IPS-NIHi7 (cell line): Measurements from ENCODE around the gene EIF1B.
"Not testable (repeated sequence)": the region's sequence is repeated elsewhere in the genome, so short reads cannot be mapped to it uniquely, and the experiment has no call there.

Experiments used
- DNase-seq: peaks from one replicate; pipeline ENCODE4 v3.0.0; 2012; ENCODE audit warnings: mixed read lengths; ENCODE audit errors: extremely low spot score

Gene EIF1B

GRCh38 chr3:40309418-40309924 lies at the start of gene EIF1B:
TSS of gene EIF1B (plus strand) at chr3:40309707. CDS start at chr3:40309942, 235 bp downstream.
- peak; percentile 96 for DNase-seq

- no peak for DNase-seq
These were observed 47.2 kb upstream of the EIF1B start for GRCh38 chr3:40262331-40262730.

- DNase-seq, result no peak
These were observed 45.1 kb upstream of the EIF1B start for GRCh38 chr3:40264451-40264850.

- no peak for DNase-seq
These were observed 44.3 kb upstream of the EIF1B start for GRCh38 chr3:40265181-40265580.

GRCh38 chr3:40267937-40268724 lies 41.4 kb upstream of the EIF1B start:
- DNase-seq, result no peak

GRCh38 chr3:40268802-40269524 lies 40.5 kb upstream of the EIF1B start:
- DNase-seq, result no peak

- DNase-seq, result no peak
These were observed 30.7 kb upstream of the EIF1B start for GRCh38 chr3:40278791-40279190.

- no peak for DNase-seq
These were observed 27.5 kb upstream of the EIF1B start for GRCh38 chr3:40281995-40282394.

- not testable (repeated sequence) for DNase-seq
These were observed 26.4 kb upstream of the EIF1B start for GRCh38 chr3:40283057-40283456.

GRCh38 chr3:40287248-40287647 lies 22.3 kb upstream of the EIF1B start:
- no peak for DNase-seq

GRCh38 chr3:40290396-40290795 lies 19.1 kb upstream of the EIF1B start:
- DNase-seq, result no peak

- no peak for DNase-seq
These were observed 18.0 kb upstream of the EIF1B start for GRCh38 chr3:40291471-40291870.

- DNase-seq, result peak; percentile 66
These were observed 16.7 kb upstream of the EIF1B start for GRCh38 chr3:40292637-40293349.

- DNase-seq, result no peak
These were observed 15.1 kb upstream of the EIF1B start for GRCh38 chr3:40294434-40294833.

GRCh38 chr3:40298075-40298474 lies 11.4 kb upstream of the EIF1B start:
- DNase-seq, result no peak

- DNase-seq, result no peak
These were observed 10.3 kb upstream of the EIF1B start for GRCh38 chr3:40299130-40299720.

- DNase-seq, result no peak
These were observed 9.7 kb upstream of the EIF1B start for GRCh38 chr3:40299721-40300335.

GRCh38 chr3:40302784-40303183 lies 6.7 kb upstream of the EIF1B start:
- no peak for DNase-seq

- no peak for DNase-seq
These were observed 5.2 kb upstream of the EIF1B start for GRCh38 chr3:40304352-40304751.

GRCh38 chr3:40306336-40306735 lies 3.2 kb upstream of the EIF1B start:
- DNase-seq, result no peak

- no peak for DNase-seq
These were observed 2.3 kb upstream of the EIF1B start for GRCh38 chr3:40307176-40307575.
